Measurements from ENCODE around the gene MMD. TPM values are rescaled to one million over a fixed set of nuclear protein-coding genes. Genes with fewer than 3 reads are reported as not detected.

MMD gene
- total and polyA plus RNA-seq, 2 of the 13 experiments (the other 11 are each of a cell fraction or from before 2014, with no cell fraction given), result 121 to 225 TPM

DNA sequence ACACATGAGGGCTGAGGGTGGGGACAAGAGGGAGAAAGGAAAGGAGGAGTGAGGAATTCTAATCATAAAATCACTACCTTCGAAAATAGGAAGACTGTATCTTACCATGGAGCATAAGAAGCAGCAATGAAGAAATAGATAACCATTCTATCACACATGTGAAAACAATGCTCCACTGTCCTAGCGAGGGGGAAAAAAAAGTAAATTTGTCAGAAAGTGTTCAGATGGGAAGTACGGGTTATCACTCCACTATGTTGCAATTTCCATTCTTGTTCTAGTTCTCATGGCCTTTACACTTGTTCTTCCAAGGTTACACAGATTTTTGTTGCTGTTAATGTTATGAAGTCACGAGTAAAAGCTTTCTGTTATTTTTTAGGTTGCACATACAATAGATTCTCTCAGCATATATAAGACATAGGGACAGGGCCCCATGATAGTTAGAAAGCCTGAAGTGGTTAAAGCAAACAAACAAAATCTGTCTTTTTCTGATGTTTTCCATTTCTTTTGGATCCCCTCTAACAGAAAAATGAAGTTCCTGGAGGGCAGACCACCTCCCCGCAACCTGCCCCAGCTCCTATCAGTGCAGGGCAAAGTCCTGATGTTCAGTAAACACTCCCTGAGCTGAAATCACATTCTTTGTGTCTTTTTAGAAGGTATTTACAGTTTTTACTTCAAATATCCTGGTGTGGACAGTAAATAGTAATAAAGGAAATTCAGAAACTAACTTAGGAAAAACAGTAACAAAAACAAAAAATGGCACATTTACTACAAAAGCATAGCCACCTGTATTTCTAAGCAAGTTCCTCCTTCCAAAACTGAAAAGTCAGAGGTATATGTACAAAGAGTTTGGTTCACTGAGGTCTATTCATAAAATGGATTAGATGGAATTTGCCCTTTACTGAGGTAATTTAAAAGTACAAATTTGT lies 13.7 kb downstream of the MMD start (continued):
- no peak for TF ChIP-seq FUBP1 (CRISPR knock-in tag; IDR thresholded peaks at IDR 0.05; ENCODE audit: borderline replicate concordance)
- TF ChIP-seq, protein P1, sequence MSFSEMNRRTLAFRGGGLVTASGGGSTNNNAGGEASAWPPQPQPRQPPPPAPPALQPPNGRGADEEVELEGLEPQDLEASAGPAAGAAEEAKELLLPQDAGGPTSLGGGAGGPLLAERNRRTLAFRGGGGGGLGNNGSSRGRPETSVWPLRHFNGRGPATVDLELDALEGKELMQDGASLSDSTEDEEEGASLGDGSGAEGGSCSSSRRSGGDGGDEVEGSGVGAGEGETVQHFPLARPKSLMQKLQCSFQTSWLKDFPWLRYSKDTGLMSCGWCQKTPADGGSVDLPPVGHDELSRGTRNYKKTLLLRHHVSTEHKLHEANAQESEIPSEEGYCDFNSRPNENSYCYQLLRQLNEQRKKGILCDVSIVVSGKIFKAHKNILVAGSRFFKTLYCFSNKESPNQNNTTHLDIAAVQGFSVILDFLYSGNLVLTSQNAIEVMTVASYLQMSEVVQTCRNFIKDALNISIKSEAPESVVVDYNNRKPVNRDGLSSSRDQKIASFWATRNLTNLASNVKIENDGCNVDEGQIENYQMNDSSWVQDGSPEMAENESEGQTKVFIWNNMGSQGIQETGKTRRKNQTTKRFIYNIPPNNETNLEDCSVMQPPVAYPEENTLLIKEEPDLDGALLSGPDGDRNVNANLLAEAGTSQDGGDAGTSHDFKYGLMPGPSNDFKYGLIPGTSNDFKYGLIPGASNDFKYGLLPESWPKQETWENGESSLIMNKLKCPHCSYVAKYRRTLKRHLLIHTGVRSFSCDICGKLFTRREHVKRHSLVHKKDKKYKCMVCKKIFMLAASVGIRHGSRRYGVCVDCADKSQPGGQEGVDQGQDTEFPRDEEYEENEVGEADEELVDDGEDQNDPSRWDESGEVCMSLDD (CRISPR knock-in tag; IDR thresholded peaks at IDR 0.05; ENCODE audit: borderline replicate concordance), result no peak
- peak; percentile 41; the same call in 1 of the 2 replicates for TF ChIP-seq ZNF792 (CRISPR knock-in tag; IDR thresholded peaks at IDR 0.05)
- TF ChIP-seq LRRFIP1 (CRISPR knock-in tag; conservative IDR thresholded peaks at IDR 0.05), result no peak
- no peak for TF ChIP-seq ZNF670 (CRISPR knock-in tag; IDR thresholded peaks at IDR 0.05; ENCODE audit: borderline replicate concordance)
- TF ChIP-seq, protein P2, sequence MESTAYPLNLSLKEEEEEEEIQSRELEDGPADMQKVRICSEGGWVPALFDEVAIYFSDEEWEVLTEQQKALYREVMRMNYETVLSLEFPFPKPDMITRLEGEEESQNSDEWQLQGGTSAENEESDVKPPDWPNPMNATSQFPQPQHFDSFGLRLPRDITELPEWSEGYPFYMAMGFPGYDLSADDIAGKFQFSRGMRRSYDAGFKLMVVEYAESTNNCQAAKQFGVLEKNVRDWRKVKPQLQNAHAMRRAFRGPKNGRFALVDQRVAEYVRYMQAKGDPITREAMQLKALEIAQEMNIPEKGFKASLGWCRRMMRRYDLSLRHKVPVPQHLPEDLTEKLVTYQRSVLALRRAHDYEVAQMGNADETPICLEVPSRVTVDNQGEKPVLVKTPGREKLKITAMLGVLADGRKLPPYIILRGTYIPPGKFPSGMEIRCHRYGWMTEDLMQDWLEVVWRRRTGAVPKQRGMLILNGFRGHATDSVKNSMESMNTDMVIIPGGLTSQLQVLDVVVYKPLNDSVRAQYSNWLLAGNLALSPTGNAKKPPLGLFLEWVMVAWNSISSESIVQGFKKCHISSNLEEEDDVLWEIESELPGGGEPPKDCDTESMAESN (CRISPR knock-in tag; conservative IDR thresholded peaks at IDR 0.05), result peak; percentile 82
- TF ChIP-seq BHLHE40 (IDR thresholded peaks at IDR 0.05; ENCODE audit: low read length), result no peak
- no peak for TF ChIP-seq ZNF484 (CRISPR knock-in tag; IDR thresholded peaks at IDR 0.05; ENCODE audit: borderline replicate concordance, low read depth)
- TF ChIP-seq ZBTB20 (CRISPR knock-in tag; IDR thresholded peaks at IDR 0.05; ENCODE audit: borderline replicate concordance, low read depth), result peak; percentile 78; the same call in 1 of the 2 replicates
- TF ChIP-seq POLR2A (IDR thresholded peaks at IDR 0.05; ENCODE audit: insufficient read depth in 1 of 2, low read depth in 2 of 2, low read length in 2 of 2), result no peak; a peak in 1 of 4 replicates
- no peak for TF ChIP-seq ZNF749 (CRISPR knock-in tag; IDR thresholded peaks at IDR 0.05; ENCODE audit: borderline replicate concordance)
- TF ChIP-seq ZMYM3 (CRISPR knock-in tag; IDR thresholded peaks at IDR 0.05), result peak; percentile 36; the same call in 1 of the 2 replicates
- TF ChIP-seq, protein P3, sequence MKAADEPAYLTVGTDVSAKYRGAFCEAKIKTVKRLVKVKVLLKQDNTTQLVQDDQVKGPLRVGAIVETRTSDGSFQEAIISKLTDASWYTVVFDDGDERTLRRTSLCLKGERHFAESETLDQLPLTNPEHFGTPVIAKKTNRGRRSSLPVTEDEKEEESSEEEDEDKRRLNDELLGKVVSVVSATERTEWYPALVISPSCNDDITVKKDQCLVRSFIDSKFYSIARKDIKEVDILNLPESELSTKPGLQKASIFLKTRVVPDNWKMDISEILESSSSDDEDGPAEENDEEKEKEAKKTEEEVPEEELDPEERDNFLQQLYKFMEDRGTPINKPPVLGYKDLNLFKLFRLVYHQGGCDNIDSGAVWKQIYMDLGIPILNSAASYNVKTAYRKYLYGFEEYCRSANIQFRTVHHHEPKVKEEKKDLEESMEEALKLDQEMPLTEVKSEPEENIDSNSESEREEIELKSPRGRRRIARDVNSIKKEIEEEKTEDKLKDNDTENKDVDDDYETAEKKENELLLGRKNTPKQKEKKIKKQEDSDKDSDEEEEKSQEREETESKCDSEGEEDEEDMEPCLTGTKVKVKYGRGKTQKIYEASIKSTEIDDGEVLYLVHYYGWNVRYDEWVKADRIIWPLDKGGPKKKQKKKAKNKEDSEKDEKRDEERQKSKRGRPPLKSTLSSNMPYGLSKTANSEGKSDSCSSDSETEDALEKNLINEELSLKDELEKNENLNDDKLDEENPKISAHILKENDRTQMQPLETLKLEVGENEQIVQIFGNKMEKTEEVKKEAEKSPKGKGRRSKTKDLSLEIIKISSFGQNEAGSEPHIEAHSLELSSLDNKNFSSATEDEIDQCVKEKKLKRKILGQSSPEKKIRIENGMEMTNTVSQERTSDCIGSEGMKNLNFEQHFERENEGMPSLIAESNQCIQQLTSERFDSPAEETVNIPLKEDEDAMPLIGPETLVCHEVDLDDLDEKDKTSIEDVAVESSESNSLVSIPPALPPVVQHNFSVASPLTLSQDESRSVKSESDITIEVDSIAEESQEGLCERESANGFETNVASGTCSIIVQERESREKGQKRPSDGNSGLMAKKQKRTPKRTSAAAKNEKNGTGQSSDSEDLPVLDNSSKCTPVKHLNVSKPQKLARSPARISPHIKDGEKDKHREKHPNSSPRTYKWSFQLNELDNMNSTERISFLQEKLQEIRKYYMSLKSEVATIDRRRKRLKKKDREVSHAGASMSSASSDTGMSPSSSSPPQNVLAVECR (CRISPR knock-in tag; IDR thresholded peaks at IDR 0.05; ENCODE audit: borderline replicate concordance), result peak; percentile 42; the same call in 1 of the 2 replicates
